ENCODE measurements around the gene DLEC1.

DNA sequence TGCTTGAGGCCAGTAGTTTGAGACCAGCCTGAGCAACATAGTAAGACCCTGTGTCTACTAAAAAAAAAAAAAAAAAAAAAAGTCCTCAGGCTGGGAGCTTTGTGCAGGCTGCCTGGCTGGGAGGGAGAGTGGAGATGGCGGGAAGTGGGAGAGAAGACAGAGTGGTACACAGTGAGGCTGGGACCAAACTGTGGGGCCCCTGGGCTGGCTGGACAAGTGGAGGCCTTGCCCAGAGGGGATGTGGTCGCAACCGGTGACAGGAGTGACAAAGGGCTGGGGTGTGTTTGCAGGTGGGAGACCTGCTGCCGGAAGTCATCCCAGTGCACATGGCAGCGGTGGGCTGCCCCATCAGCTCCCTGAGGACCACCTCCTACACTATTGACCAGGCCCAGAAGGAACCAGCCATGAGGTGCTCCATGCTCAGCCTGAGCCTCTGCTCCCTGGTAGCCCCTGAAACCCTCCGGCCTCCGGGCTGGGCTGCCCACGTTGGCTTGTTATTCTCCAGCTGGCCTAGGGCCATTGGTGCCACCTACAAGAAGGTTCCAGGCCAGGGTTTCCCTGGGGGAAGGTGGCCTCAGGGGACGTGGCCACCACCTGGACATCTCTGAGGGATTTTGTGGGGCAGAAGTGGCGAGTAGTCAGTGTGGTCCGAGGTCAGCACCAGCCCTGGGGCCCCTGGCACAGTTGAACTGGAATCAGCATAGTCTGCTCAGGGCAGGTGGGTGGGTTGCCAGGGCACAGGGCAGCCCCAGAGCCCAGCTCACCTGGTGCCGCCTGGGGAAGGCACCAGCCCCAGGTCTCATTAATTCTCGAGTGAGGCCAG, 75.3 kb downstream of the DLEC1 start:
- no peak for TF ChIP-seq CTCF (conservative IDR thresholded peaks at IDR 0.05 in 1 of 2, IDR thresholded peaks at IDR 0.05 in 1 of 2; ENCODE audit: extremely low read depth in 1 of 2, insufficient read depth in 1 of 2, low read depth in 1 of 2, low read length in 2 of 2)
- no peak for TF ChIP-seq EZH2 (IDR thresholded peaks at IDR 0.05; ENCODE audit: borderline replicate concordance, low read length)

Measured in mammary epithelial cell (primary cell).